H1 (cell line): ENCODE data around the gene TIGD1. TPM values are rescaled to one million over a fixed set of nuclear protein-coding genes. Genes with fewer than 3 reads are reported as not detected.

Experiments used
- CHD7 ChIP-seq: fragments of 300-600 bp; sonication (generic); IDR thresholded peaks from 2 replicates; pipeline ENCODE4 v1.7.1; 2012; ENCODE audit warnings: low read length, moderate library complexity, mild to moderate bottlenecking, inconsistent platforms; ENCODE audit not compliant: insufficient replicate concordance
- HDAC6 ChIP-seq: IDR thresholded peaks from one replicate; pipeline ENCODE4 v1.7.1; 2012; ENCODE audit warnings: low read depth, mild to moderate bottlenecking, inconsistent platforms, low read length, moderate library complexity
- NRF1 ChIP-seq: IDR thresholded peaks from 2 replicates; pipeline ENCODE4 v1.6.1; 2011; ENCODE audit warnings: mild to moderate bottlenecking, low read depth, low read length, improper control_type of control experiment
- RFX5 ChIP-seq: IDR thresholded peaks from 2 replicates; pipeline ENCODE4 v1.6.1; 2011; ENCODE audit warnings: low read depth, low read length, improper control_type of control experiment, borderline replicate concordance
- RXRA ChIP-seq: IDR thresholded peaks from 2 replicates; pipeline ENCODE4 v1.6.1; 2011; ENCODE audit warnings: low read depth, mild to moderate bottlenecking, low read length, moderate library complexity; ENCODE audit not compliant: insufficient read depth
- SIX5 ChIP-seq: IDR thresholded peaks from 2 replicates; pipeline ENCODE4 v1.6.1; 2011; ENCODE audit warnings: mild to moderate bottlenecking, low read depth, low read length
- SRF ChIP-seq: IDR thresholded peaks from 2 replicates; pipeline ENCODE4 v1.6.1; 2011; ENCODE audit warnings: mild to moderate bottlenecking, low read depth, low read length, moderate library complexity
- SUZ12 ChIP-seq: fragments of 200-600 bp; sonication (generic); IDR thresholded peaks from 2 replicates; pipeline ENCODE4 v1.6.1; 2012; ENCODE audit warnings: mild to moderate bottlenecking, inconsistent platforms, low read length, moderate library complexity, mixed read lengths
- polyA plus RNA-seq, 7 experiments: library from polyadenylated mRNA; depleted of rRNA in 3 of 7; stranded (reverse) in 5 of 7; unstranded in 2 of 7; fragments of >200 nt in 5 of 7; fragments of 200-250 nt in 2 of 7; gene quantifications; 1 replicate in 5 of 7; 2 replicates in 1 of 7; 4 replicates in 1 of 7; pipeline versions ENCODE4 v1.2.1 to v1.2.3, GENCODE V29; 2011 to 2013; ENCODE audit warnings: missing spikeins in 2 of 7, mixed read lengths in 2 of 7
- total RNA-seq: library from RNA; stranded (reverse); fragmentation: NEBNext Ultra II Directional; extraction: Animal tissue kit (Norgen Biotek cat#: 25700); gene quantifications from 2 replicates; pipeline ENCODE4 v1.2.1, GENCODE V29; 2021
- TF ChIP-seq, protein P1 (sequence below): IDR thresholded peaks from 2 replicates; pipeline ENCODE4 v1.6.1; 2011; ENCODE audit warnings: low read length, improper control_type of control experiment

Gene TIGD1
- total and polyA plus RNA-seq, 2 of the 8 experiments (the other 6 are each of a cell fraction or from before 2014, with no cell fraction given) = 4.7 to 8.3 TPM

DNA sequence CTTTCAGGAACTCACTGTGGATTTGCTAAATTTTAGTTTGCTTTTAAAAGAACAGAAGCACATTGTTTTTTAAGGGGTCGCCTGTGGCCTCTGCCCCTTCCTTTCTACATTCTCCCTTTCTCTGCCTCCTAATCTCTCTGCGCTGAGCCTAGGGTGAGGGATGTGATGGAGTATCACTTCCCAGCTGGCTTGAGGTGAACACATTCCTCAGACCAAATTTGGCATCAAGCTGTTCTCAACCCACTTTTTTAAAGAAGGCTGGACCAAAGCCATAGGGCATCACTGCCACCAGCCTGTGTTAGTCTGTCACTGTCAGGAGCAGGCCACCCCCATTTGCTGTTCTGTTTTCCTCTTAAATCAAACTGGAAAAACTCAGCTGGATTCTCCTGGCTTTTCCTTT is 27.5 kb upstream of the TIGD1 start (continued):
- TF ChIP-seq CHD7 (no peak), SIX5 (no peak), HDAC6 (no peak), SRF (no peak), RXRA (no peak), NRF1 (no peak), RFX5 (no peak), SUZ12 (no peak)
- TF ChIP-seq, protein P1, sequence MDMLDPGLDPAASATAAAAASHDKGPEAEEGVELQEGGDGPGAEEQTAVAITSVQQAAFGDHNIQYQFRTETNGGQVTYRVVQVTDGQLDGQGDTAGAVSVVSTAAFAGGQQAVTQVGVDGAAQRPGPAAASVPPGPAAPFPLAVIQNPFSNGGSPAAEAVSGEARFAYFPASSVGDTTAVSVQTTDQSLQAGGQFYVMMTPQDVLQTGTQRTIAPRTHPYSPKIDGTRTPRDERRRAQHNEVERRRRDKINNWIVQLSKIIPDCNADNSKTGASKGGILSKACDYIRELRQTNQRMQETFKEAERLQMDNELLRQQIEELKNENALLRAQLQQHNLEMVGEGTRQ = no peak
- TF ChIP-seq, all 59 proteins: peak for 0
